GM13976 (cell line): ENCODE measurements around the gene SLC35E2B.
"Not testable (repeated sequence)": the region's sequence is repeated elsewhere in the genome, so short reads cannot be mapped to it uniquely, and the experiment has no call there.

ENCODE experiments used
- DNase-seq: peaks from one replicate; pipeline ENCODE4 v3.0.0; 2012; ENCODE audit warnings: low spot score
- in situ Hi-C: fragments of 300-500 bp; cut with MboI; formaldehyde crosslinking; loops from one replicate; pipeline ENCODE4 v1.12.0; 2022; ENCODE audit warnings: low sequenced_read_pairs, mixed read lengths, inconsistent platforms; ENCODE audit not compliant: unreplicated experiment
- TF ChIP-seq, protein P1 (sequence below): IDR thresholded peaks from 2 replicates; pipeline ENCODE4 v1.5.1; 2012; ENCODE audit warnings: borderline replicate concordance, mild to moderate bottlenecking; ENCODE audit not compliant: insufficient read depth; ENCODE audit errors: extremely low read depth, missing control alignments, control extremely low read depth

The SLC35E2B gene

DNA sequence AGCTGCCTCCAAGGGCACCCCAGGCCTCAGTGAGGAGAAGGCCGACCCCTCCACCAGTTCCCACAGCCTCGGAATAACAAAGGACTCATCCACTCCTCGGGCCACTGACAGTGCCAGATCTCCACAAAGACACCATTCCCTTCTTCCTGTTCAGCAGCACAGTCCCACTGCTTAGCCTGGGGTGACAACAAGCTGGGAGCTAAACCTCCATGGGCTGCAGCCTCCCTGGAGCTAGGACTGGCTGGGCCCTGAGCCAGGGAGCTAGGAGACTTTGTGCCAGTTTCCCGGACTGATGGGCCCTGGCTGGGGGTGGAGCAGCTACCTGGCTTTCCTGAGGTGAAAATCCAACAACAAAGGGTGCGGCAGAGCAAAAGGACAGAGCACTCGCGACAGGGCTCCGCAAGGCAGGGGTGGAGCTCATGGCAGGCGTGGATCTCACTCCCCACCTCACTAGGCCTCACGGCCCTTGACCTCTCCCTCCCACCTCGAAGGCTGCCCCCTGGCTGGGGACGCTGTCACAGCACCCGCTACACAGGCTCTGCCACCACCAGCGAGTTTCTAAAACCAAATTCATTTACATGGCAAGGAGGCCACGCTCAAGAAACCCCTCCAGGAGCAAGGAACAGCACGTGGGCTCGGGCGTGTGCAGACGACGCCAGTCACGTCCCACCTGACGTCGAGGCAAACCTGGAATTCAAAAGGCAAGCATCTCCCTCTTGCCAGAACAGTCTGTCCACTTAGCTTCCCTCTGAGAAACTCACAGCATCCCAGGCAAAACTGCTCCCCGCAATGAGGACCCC lies 13.8 kb downstream of the SLC35E2B start:
- in situ Hi-C loops: no loop called here
- DNase-seq: peak; percentile 80
- TF ChIP-seq, protein P1, sequence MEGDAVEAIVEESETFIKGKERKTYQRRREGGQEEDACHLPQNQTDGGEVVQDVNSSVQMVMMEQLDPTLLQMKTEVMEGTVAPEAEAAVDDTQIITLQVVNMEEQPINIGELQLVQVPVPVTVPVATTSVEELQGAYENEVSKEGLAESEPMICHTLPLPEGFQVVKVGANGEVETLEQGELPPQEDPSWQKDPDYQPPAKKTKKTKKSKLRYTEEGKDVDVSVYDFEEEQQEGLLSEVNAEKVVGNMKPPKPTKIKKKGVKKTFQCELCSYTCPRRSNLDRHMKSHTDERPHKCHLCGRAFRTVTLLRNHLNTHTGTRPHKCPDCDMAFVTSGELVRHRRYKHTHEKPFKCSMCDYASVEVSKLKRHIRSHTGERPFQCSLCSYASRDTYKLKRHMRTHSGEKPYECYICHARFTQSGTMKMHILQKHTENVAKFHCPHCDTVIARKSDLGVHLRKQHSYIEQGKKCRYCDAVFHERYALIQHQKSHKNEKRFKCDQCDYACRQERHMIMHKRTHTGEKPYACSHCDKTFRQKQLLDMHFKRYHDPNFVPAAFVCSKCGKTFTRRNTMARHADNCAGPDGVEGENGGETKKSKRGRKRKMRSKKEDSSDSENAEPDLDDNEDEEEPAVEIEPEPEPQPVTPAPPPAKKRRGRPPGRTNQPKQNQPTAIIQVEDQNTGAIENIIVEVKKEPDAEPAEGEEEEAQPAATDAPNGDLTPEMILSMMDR: peak; percentile 55

DNA sequence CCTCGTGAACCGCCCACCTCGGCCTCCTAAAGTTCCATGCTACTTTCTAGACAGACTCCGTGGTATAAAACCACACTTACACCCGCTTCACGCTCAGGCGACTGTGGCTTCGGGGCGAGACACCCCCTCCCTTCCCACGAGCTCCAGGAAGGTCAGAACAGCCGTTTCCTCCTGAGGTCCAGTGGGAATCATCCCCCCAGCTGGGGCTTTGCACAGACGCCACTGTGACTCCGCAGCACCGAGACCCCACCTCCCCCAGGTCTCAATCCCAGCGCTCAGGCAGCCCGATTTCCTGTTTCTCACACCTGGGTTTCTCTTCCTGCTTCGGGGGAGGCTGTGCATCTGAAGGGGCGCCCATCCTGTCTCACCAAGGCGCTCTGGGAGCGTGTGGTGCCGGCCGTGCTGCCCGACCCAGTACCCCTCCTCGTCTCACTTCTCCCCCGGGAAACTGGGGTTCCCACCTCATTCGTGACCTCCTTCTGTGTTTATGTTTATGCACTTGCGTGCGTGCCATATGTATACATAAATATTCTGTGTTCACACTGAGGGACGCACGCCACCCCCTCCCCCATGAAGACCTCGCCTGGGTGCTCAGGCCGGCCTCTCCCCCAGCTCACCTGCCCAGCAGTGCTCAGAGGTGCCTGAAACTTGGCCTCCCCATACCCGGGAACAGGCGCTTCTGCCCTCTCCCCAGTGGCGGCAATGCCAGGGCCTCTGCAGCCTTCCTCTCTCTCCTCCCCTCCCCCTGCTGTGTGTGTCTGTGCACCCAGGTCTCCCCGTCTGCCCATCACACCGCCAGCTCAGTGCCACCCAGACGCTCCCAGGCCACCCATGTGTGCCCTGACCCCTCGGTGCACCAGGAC lies 14.6 kb downstream of the SLC35E2B start:
- TF ChIP-seq, protein P1: no peak
- in situ Hi-C loops: no loop called here
- peak; percentile 88 for DNase-seq

DNA sequence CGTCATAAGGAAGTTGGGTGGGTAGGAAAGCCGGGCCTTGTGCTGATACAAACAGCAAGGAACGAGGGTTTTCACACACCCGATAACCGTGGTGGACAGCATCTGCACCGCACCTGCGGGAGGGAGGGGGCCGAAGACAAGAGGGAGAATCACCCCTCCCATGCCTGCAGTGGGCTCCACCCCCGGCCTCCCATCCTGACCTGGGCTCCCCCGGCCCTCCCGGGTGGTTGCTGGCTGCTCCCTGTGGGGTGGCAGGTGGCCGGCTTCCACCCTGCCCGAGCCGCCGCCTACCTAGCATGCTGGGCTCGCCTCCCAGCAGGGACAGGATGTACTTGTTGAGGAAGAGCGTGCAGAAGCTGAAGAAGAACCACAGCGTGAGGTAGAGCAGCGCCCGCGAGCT lies 16.5 kb downstream of the SLC35E2B start:
- in situ Hi-C loops, DNase-seq: not testable (repeated sequence)

DNA sequence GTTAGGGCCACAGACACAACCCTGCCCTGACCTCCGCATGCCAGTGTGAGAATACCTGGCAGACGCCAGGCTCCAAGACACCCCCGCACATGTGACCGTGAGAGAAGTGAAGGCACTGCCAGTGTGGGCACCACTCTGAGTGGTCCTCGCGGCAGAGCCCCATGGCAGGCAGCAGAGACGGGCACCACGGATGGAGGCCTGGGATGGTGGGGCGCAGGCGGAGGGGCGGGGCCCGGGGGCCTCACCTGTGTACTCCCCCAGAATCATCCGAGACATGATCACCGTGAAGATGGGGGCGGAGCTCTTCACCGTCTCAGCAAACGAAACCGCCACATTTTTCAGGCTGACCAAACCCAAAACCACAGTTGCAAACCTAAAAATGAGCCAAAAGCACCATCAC lies 17.4 kb downstream of the SLC35E2B start:
- in situ Hi-C loops, DNase-seq: not testable (repeated sequence)

DNA sequence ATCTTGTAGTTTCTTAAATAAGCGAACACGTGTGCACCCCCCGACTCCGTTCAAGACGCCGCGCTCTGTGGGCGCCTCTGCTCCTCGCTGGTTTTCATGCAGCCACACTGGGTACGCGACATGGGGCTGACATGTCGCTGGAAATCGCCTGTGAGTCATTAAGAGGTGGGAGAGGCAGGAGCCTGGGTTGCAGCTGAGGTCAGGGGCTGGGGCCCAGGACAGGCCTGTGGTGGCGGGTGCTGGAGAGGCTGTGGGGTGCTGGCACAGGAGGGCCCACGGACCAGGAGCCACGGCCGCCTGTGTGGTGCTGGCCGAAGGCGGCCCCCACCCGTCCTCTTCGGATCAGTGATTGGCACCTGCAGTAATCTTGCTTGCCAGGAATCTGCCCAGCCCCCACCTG lies 17.8 kb downstream of the SLC35E2B start:
- DNase-seq, in situ Hi-C loops: not testable (repeated sequence)

DNA sequence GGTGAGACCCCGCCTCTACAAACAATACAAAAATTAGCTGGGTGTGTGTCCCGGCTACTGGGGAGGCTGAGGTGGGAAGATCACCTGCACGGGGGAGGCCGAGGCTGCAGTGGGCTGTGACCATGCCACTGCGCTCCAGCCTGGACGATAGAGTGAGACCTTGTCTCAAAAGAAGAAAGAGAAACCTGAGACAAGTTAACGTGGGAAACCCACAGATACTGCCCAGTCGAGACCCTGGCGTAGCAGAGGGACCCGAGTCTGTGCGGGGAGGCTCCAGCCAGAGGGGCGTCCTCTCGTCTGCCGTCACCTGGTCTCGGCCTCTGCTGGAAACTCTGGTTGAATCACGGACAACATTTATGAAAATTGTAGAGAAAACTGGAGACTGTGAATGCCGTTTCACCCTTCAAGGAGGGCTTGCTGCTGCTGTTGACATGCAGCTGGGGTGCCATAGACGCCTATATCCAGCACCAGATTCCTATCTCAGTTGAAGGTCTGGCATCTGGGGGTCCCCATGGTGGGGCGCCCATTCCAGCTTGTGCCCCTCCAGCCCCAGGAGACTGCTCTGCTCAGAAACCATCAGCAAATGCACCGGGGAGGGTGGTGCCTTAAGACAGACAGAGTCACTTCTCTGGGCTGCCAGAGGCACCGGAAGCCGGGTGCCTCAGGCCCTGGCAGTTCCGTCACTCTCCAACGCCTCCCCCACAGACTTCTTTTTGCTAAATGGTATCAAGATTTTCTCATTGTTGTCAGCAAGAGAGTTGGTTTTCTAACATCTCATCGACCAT lies 20.2 kb downstream of the SLC35E2B start:
- in situ Hi-C loops: no loop called here
- peak; percentile 11 for DNase-seq
- TF ChIP-seq, protein P1: no peak

DNA sequence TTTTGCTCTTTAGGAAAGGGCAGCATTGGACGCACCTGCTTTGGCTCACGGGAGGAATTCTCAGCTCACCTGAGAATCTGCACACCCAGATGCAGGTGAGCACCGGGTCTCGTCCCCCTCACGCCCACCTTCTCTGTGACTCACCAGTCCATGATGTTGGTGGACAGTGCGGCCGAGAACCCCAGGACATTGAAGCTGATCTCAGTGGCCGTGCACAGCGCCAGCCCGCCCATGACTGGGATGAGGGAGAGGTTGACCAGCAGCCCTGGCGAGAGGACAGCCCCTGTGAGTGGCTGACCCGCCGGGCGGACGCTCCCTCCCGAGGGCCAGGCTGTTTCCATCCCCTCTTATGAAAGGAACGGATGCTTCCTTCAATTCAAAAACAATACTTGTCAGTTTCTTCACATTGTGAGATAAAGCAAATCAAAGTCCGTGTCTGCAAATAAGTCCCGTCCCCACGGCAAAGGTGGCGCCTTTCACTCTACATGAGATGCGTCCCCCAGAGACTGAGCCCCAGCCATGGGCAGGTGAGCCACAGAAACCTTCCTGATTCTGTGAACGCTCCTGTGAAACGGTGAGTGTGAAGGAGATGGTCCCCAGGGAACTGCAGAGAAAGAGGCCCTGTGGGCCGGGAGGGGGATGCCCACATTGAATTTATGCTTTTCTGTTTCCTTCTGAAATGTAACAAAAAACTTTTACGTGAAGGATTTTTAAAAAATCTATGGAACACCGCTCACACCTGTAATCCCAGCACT lies 21.1 kb downstream of the SLC35E2B start:
- TF ChIP-seq, protein P1: no peak
- DNase-seq: peak; percentile 20
- in situ Hi-C loops: no loop called here

DNA sequence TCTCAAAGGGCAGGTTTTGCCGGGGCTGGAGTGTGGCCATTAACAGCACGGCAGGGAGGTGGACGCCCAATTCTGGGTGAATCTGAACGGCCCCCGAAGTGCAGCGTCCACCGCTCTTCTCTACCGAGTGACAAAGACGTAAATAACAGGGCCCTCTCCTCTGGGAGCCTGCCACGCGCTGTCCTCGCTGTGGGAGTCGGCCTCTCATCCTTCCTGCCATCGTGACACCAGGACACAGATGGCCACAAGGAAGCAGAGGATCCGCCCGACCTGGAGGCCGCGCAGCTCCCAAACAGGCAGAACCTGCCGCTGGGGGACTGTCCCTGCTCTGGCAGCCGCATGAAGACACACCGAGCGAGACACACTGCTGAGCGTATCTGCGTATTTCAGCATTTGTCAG lies 21.7 kb downstream of the SLC35E2B start:
- DNase-seq: peak; percentile 7
- in situ Hi-C loops: no loop called here
- TF ChIP-seq, protein P1: no peak
